ENCODE results near the gene RICTOR.

RICTOR gene, protein sequence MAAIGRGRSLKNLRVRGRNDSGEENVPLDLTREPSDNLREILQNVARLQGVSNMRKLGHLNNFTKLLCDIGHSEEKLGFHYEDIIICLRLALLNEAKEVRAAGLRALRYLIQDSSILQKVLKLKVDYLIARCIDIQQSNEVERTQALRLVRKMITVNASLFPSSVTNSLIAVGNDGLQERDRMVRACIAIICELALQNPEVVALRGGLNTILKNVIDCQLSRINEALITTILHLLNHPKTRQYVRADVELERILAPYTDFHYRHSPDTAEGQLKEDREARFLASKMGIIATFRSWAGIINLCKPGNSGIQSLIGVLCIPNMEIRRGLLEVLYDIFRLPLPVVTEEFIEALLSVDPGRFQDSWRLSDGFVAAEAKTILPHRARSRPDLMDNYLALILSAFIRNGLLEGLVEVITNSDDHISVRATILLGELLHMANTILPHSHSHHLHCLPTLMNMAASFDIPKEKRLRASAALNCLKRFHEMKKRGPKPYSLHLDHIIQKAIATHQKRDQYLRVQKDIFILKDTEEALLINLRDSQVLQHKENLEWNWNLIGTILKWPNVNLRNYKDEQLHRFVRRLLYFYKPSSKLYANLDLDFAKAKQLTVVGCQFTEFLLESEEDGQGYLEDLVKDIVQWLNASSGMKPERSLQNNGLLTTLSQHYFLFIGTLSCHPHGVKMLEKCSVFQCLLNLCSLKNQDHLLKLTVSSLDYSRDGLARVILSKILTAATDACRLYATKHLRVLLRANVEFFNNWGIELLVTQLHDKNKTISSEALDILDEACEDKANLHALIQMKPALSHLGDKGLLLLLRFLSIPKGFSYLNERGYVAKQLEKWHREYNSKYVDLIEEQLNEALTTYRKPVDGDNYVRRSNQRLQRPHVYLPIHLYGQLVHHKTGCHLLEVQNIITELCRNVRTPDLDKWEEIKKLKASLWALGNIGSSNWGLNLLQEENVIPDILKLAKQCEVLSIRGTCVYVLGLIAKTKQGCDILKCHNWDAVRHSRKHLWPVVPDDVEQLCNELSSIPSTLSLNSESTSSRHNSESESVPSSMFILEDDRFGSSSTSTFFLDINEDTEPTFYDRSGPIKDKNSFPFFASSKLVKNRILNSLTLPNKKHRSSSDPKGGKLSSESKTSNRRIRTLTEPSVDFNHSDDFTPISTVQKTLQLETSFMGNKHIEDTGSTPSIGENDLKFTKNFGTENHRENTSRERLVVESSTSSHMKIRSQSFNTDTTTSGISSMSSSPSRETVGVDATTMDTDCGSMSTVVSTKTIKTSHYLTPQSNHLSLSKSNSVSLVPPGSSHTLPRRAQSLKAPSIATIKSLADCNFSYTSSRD (N-terminal part only)

DNA sequence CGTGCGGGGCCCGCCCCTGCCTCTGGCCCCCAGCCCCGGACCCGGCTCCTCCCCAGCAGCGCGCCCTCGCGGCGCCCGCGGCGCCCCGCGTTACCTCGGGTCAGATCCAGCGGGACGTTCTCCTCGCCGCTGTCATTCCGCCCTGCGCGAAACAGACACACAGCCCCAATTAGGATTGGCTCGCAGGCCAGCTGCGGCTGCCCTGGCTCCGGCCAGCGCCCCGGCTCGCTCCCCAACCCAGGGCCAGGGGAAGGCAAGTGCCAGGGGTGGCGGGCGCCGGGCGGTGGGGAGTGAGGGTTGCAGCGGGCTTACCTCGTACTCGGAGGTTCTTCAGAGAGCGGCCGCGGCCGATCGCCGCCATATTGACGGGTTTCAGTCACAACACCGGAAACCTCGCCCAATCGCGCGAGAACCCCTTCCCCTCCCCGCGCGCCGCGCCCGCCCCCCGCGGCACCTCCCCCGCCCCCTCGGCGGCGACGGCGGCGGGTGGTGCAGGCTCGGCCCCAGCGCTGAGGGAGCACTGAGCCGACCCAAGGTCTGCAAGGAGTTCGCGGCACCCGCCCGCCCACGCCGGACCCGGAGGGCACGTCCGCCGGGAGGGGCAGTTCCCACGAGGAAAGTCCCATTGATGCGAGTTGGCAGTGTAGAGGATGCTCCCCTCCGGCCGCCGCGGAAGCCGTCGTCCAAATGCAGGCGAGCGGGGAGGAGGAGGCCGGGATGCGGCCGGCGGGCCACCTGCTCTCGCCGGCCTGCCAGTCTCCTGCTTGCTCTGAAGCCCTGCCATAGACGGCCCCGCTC is at the start of gene RICTOR:
Gene RICTOR, minus strand, starts transcription at position 383 of the 798 bp plus-strand sequence. Its CDS starts 22 bp downstream, at position 361.
- peak; percentile 91 for DNase-seq

- DNase-seq, result no peak
Observed at GRCh38 chr5:39121922-39122321, 47.7 kb upstream of the RICTOR start.

DNA sequence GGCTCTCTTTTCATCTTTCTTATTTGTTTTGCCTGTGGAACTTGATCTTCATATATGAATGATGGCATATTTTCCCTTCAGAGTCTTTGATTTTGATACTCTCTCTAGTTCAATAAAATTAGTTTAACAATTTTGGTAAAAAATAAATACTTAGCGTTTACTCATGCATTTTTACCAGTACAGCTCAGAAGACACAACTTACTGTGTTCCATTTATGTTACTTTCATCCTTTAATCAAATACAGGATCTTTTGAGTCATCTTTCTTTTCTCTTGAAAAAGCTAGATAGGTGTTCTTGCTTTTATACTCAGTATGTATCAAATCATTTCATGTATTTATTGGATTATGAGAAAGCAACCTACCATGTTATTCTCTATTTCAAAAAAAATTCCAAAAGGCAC is 47.1 kb upstream of the RICTOR start:
- DNase-seq, result no peak

DNA sequence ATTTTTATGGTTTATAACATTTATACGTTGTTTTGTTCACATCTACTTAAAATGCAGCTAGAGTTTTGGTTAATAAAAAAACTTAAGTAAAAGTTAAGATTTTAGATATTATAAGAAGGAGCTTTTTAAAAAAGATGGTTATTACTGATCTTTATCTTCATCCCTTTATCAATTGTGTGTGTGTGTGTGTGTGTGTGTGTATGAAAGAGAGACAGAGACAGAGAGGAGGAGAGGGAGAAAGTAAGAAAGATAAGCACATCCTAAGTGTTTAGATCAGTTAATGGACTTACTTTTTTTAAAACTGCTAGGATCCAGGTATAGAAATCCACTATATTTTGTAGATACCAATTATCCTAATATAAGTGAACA is 45.8 kb upstream of the RICTOR start:
- no peak for DNase-seq

GRCh38 chr5:39119404-39120051 is 45.3 kb upstream of the RICTOR start:
- no peak for DNase-seq

- no peak for DNase-seq
Observed at GRCh38 chr5:39118638-39119037, 44.4 kb upstream of the RICTOR start.

- no peak for DNase-seq
Observed at GRCh38 chr5:39117401-39117800, 43.2 kb upstream of the RICTOR start.

- DNase-seq, result no peak
Observed at GRCh38 chr5:39116344-39117170, 42.4 kb upstream of the RICTOR start.

DNA sequence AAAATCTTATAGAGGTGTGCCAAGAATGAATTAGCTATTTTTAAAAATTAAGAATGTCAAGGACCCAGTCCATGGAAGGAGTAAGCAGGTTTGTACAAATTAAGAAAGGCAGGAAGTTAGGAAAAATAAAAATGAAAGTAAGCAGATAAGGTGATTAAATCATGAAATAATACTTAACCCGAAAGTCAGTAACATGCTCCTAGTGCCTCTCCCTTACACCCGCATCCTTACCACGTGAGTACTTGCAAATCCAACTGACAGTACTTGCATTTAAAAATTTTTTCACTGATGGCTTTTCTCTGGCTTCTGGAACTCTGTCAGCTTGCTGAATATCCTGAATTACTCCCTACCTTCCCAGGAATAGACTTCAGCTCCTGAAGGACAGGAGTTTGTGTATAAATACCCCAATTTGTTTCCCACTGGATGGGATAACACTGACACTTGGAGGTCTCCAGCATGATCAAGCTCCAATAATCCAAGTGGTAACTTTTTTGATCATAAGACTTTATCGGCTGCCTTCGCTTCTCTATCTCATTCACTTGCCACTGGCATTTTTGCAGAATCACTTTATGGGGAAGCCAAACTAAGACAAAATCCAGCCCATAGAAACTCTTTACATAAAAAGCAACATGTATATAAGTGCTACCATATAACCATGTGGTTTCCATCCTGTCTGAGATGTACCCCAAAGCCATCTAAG is 41.6 kb upstream of the RICTOR start:
- DNase-seq, result no peak

- no peak for DNase-seq
Observed at GRCh38 chr5:39114155-39114554, 40.0 kb upstream of the RICTOR start.

- no peak for DNase-seq
Observed at GRCh38 chr5:39113354-39113953, 39.3 kb upstream of the RICTOR start.

DNA sequence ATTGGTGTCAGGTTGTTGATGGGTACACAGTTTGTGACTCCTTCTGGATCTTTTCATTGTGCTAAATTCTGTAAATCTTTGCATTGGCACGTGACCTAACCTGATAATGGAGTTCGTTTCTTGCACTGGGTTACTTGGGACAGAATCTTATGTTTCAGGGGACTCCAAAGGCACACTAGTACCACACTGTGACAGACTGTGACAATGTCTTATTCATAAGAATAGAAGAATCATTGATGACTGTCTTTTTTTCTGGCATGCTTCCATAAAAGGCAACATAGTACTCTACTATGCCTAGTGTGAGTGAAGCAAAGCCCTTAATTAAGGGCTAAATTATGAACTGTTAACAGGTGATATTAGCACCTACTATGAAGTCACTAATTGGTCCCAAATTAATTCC is 35.4 kb upstream of the RICTOR start:
- no peak for DNase-seq

GRCh38 chr5:39108987-39109386 is 34.8 kb upstream of the RICTOR start:
- no peak for DNase-seq

DNA sequence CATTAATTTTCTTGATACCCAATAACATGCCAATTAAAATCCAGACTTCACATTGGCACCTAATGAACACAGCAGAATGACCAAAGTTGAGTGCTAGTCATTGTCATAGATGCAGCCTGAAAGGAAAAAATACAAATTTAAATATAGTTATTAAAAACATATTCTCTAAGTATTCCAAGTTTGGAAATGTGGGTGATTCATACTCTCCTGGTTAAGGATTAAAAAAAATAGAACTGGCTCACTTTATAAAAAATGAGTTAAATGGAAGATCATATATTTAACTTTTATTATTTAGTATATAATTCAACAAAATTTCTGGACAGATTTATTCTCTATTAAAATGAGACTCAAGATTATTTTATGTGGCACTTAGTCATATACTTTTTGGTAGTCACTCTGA is 33.2 kb upstream of the RICTOR start:
- no peak for DNase-seq

DNA sequence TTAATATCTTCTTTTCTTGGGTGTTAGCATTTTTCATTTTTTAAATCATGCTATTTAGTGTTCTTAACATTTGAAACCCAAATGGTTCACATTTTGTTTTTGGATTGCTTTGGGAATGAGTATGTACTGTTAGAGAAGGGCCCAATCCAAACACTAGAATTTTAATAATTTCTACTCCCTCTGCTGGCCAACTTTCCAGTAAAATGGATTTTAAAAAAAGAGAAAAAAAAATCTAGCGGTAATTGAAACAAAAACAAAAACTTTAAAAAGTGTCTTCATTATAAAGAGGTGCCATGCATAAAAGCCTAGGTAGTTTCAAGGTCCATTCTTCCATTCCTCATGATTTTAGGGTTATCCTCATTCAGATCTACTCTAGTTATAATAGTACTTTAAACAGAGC is 32.1 kb upstream of the RICTOR start:
- DNase-seq, result no peak

DNA sequence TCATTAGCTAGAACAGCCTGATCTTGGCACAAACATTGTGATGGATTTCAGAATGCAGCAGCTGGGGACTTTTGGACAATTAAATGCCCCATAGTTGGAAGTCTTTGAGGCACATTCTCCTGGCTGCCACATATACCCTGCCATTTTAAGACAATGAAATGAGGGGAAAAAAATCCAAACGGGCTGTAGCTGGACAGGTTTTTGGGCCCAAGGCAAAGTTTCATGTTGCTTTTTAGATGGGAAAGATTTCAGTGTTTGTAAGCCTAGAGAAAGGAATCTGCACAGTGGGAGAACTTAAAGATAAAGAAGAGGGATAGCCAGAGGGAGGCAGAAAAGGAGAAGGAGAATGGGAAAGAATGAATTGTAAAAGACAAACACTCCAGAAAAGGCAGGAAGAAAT is 30.0 kb upstream of the RICTOR start:
- DNase-seq, result no peak

DNA sequence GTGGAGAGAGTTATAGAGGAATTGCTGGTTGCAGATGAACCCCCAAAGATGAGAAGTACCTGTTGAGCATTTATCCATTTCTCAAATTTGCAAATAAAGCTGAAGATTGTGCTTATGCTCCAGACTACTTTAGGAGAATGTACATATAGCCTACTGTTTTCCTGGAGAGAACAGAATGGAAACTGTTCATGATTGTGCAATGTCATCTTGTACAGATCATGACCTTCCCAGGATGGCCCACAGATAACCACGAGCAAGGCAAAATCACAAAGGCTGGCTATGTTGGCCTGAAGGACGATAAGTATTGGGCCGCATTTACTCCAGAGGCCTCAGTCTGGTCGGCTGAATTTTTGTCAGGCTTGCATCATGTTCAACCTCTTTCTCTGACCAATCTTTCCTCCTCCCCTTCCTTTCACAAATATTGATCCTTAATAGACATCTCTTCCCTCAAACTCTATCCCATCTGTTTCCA is 28.5 kb upstream of the RICTOR start:
- no peak for DNase-seq

- DNase-seq, result peak; percentile 38
Observed at GRCh38 chr5:39100851-39101396, 26.7 kb upstream of the RICTOR start.

DNA sequence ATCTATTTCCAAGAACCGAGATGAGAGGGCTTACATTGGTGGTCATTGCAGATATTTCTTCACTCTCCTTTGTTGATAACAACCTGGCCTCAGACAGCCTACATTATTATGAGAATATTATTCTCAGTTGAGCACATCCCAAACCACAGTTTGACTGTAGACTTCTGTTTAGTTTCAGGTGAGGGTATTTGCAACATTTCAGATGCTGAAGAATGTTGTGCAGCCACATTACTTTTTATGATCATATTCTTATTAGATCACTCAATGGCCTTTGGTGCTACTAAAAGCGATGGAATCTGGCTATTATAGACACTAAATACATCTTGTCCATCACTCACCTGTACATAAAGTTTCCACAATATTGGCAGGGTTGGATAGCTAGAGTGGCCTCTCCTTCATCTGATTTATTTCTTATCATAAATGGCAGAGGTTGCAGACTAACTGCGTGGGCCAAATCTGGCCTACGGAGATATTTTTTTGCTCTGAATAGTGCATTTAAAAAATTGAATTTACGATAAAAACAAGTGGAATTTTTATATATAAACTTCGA is 26.2 kb upstream of the RICTOR start:
- DNase-seq, result no peak

All from kidney glomerular epithelial cell (primary cell).